SK-N-SH (cell line): ENCODE results near the gene ASS1. TPM values are rescaled to one million over a fixed set of nuclear protein-coding genes. Genes with fewer than 3 reads are reported as not detected.

ENCODE experiments used
- CTCF ChIA-PET: fragments of 300-600, 350-600 bp; formaldehyde crosslinking; extraction: SDS; loops from one replicate; lab custom pipeline; 2021; lab: Yijun Ruan, JAX
- POLR2A ChIA-PET: fragments of 350-600 bp; sonication (Branson Sonifier 250); formaldehyde crosslinking; extraction: SDS; loops from one replicate; lab custom pipeline; 2020; ENCODE audit warnings: antibody characterized with exemption, inconsistent platforms; lab: Yijun Ruan, JAX
- DNase-seq: peaks from one replicate; pipeline ENCODE4 v3.0.0; 2012
- H2AFZ ChIP-seq: fragments of 200-600 bp; sonication (generic); 2 replicates; pipeline ENCODE4 v1.8.1; 2016; ENCODE audit warnings: antibody characterized with exemption, mild to moderate bottlenecking, low read depth
- H3F3A ChIP-seq: fragments of 200-600 bp; sonication (generic); replicated peaks from 2 replicates; pipeline ENCODE3; 2016; ENCODE audit warnings: antibody characterized with exemption, mild to moderate bottlenecking; ENCODE audit not compliant: insufficient read depth
- H3K27ac ChIP-seq, 2 experiments: fragments of 200-500 bp in 1 of 2; fragments of 200-600 bp in 1 of 2; sonication (Bioruptor generic) in 1 of 2; sonication (generic), shearing (Covaris generic) in 1 of 2; 2 replicates each; pipeline versions ENCODE4 v1.5.1 to v1.6.1; 2014 to 2016; ENCODE audit warnings: low read depth in 2 of 2, inconsistent platforms in 1 of 2, low read length in 1 of 2, mild to moderate bottlenecking in 1 of 2, mixed read lengths in 1 of 2
- H3K27me3 ChIP-seq: fragments of 200-600 bp; sonication (generic), shearing (Covaris generic); 2 replicates; pipeline ENCODE4 v1.6.1; 2016; ENCODE audit warnings: mixed run types; ENCODE audit not compliant: insufficient read depth
- H3K36me3 ChIP-seq, 2 experiments: fragments of 200-500 bp in 1 of 2; fragments of 200-600 bp in 1 of 2; sonication (Bioruptor generic) in 1 of 2; sonication (generic) in 1 of 2; replicated peaks in 1 of 2; 2 replicates each; pipeline versions ENCODE3 to v1.5.1; 2014 to 2016; ENCODE audit warnings: low read length in 1 of 2, mild to moderate bottlenecking in 1 of 2; ENCODE audit not compliant: insufficient read depth in 2 of 2, control insufficient read depth in 1 of 2
- H3K4me1 ChIP-seq, 2 experiments: fragments of 200-500 bp in 1 of 2; fragments of 200-600 bp in 1 of 2; sonication (Bioruptor generic) in 1 of 2; sonication (generic), shearing (Covaris generic) in 1 of 2; 2 replicates each; pipeline versions ENCODE4 v1.5.1 to v1.6.1; 2014 to 2016; ENCODE audit warnings: low read depth in 1 of 2, low read length in 1 of 2, mixed run types in 1 of 2; ENCODE audit not compliant: insufficient read depth in 2 of 2, control insufficient read depth in 1 of 2
- H3K4me2 ChIP-seq: fragments of 200-600 bp; sonication (generic), shearing (Covaris generic); 2 replicates; pipeline ENCODE4 v1.6.1; 2017; ENCODE audit warnings: mixed run types
- H3K4me3 ChIP-seq, 2 experiments: fragments of 200-500 bp in 1 of 2; fragments of 200-600 bp in 1 of 2; sonication (Bioruptor generic) in 1 of 2; sonication (generic), shearing (Covaris generic) in 1 of 2; 2 replicates each; pipeline versions ENCODE4 v1.5.1 to v1.8.1; 2014 to 2016; ENCODE audit warnings: low read depth in 2 of 2, inconsistent platforms in 1 of 2, low read length in 1 of 2, mild to moderate bottlenecking in 1 of 2, mixed read lengths in 1 of 2, moderate library complexity in 1 of 2
- H3K79me2 ChIP-seq: fragments of 200-600 bp; sonication (generic); 2 replicates; pipeline ENCODE4 v1.8.1; 2017; ENCODE audit warnings: mild to moderate bottlenecking; ENCODE audit not compliant: insufficient read depth
- H3K9ac ChIP-seq: fragments of 200-600 bp; sonication (generic); 2 replicates; pipeline ENCODE4 v1.6.1; 2017; ENCODE audit warnings: mixed run types
- H3K9me2 ChIP-seq: fragments of 200-600 bp; sonication (generic); 2 replicates; pipeline ENCODE4 v1.6.1; 2017; ENCODE audit warnings: mixed run types
- H3K9me3 ChIP-seq: fragments of 200-600 bp; sonication (generic); 2 replicates; pipeline ENCODE4 v1.6.1; 2017; ENCODE audit warnings: mixed run types, mild to moderate bottlenecking, moderate library complexity
- H4K20me1 ChIP-seq: fragments of 200-600 bp; sonication (generic); 2 replicates; pipeline ENCODE4 v1.6.1; 2017; ENCODE audit warnings: mild to moderate bottlenecking, mixed run types; ENCODE audit not compliant: insufficient read depth
- CTCF ChIP-seq: fragments of 200-600 bp; sonication (generic); IDR thresholded peaks from 2 replicates; pipeline ENCODE4 v1.6.1; 2017; ENCODE audit warnings: antibody characterized with exemption, mild to moderate bottlenecking, moderate library complexity
- ELF1 ChIP-seq: IDR thresholded peaks from 2 replicates; pipeline ENCODE4 v1.4.0; 2012
- EZH2phosphoT487 ChIP-seq: fragments of 200-600 bp; sonication (generic); IDR thresholded peaks from 2 replicates; pipeline ENCODE4 v1.6.1; 2017; ENCODE audit warnings: low read depth, mixed run types, mild to moderate bottlenecking, antibody characterized with exemption, moderate library complexity, borderline replicate concordance
- FOXM1 ChIP-seq: IDR thresholded peaks from 2 replicates; pipeline ENCODE4 v1.4.0; 2012; ENCODE audit warnings: low read depth, mild to moderate bottlenecking
- MXI1 ChIP-seq: IDR thresholded peaks from 2 replicates; pipeline ENCODE4 v1.6.1; 2012; ENCODE audit warnings: mild to moderate bottlenecking, low read depth, low read length, improper control_type of control experiment
- POLR2AphosphoS5 ChIP-seq: IDR thresholded peaks from 2 replicates; pipeline ENCODE4 v1.6.1; 2012; ENCODE audit warnings: low read depth, low read length
- RAD21 ChIP-seq: IDR thresholded peaks from 2 replicates; pipeline ENCODE4 v1.6.1; 2012; ENCODE audit warnings: mild to moderate bottlenecking, low read length
- REST ChIP-seq: IDR thresholded peaks from 2 replicates; pipeline ENCODE4 v1.6.1; 2012; ENCODE audit warnings: mild to moderate bottlenecking, low read depth, low read length, moderate library complexity
- TAF1 ChIP-seq: IDR thresholded peaks from 2 replicates; pipeline ENCODE4 v1.6.1; 2012; ENCODE audit warnings: low read depth, mild to moderate bottlenecking, low read length, moderate library complexity, borderline replicate concordance
- WGBS: methylation state at CpG from one replicate; pipeline ENCODE4 v1.1.6; 2017; ENCODE audit warnings: low lambda C conversion rate; 5-methylcytosine and 5-hydroxymethylcytosine counted together
- polyA plus RNA-seq, 3 experiments: library from polyadenylated mRNA; depleted of rRNA; stranded (reverse); fragments of >200 nt; gene quantifications; 2 replicates each; pipeline ENCODE4 v1.2.3, GENCODE V29; 2012
- TF ChIP-seq, protein P1 (sequence below): fragments of 150-350 bp; IDR thresholded peaks from 2 replicates; pipeline ENCODE4 v1.6.1; 2017; ENCODE audit warnings: antibody characterized with exemption, low read length, low read depth, borderline replicate concordance
- TF ChIP-seq, protein P2 (sequence below): IDR thresholded peaks from 2 replicates; pipeline ENCODE4; 2012

Gene ASS1
- polyA plus RNA-seq, 1 of the 3 experiments (the other 2 are of a cell fraction) = 0.59 TPM

GRCh38 chr9:130459151-130459550 lies 14.4 kb downstream of the ASS1 start:
- no peak for DNase-seq
- H3K4me3 ChIP-seq = no peak overlapping the region
- CTCF ChIA-PET = interaction anchor here (0.7 to 28.4 kb wide), 5 partner anchors 37 to 421 kb away, joined by 3 to 520 read pairs (median 5); no protein-coding TSS in a partner anchor
- H2AFZ ChIP-seq = no peak overlapping the region
- WGBS = 80% methylated on average over 8 of the region's 8 CpGs
- no peak overlapping the region for H3K4me2 ChIP-seq
- H3K27ac ChIP-seq = no peak overlapping the region
- H3K79me2 ChIP-seq = no peaks in the 10 kb centered on the region
- H3K4me1 ChIP-seq = peaks cover 0 to 13% of the 10 kb centered on the region in 2 experiments; a peak in 1 of 4 replicates
- no peaks in the 10 kb centered on the region for H3K36me3 ChIP-seq
- no peaks in the 10 kb centered on the region for H3F3A ChIP-seq
- no peaks in the 10 kb centered on the region for H4K20me1 ChIP-seq
- H3K27me3 ChIP-seq = 0 out of 2 replicates have a peak, but pooled peaks cover 6% of the 10 kb centered on the region
- no peaks in the 10 kb centered on the region for H3K9me3 ChIP-seq
- no peaks in the 10 kb centered on the region for H3K9me2 ChIP-seq
- TF ChIP-seq ELF1 = no peak
- TF ChIP-seq CTCF = no peak
- no peak overlapping the region for H3K9ac ChIP-seq
- POLR2A ChIA-PET = no interaction called here

- peaks cover 0 to 8% of the 10 kb centered on the region in 2 experiments; a peak in 1 of 4 replicates for H3K4me1 ChIP-seq
- no peaks in the 10 kb centered on the region for H4K20me1 ChIP-seq
- CTCF ChIA-PET = interaction anchor here (0.6 to 28.4 kb wide), 34 partner anchors 8 to 420 kb away, joined by 3 to 520 read pairs (median 5); partner anchors contain the start of gene PRDM12
- TF ChIP-seq MXI1 = no peak
- TF ChIP-seq, all 33 proteins: peak for 0
- 51% methylated on average over 11 of the region's 11 CpGs for WGBS
- H3K9me3 ChIP-seq = no peaks in the 10 kb centered on the region
- POLR2A ChIA-PET = interaction anchor here (1.2 kb wide), 1 partner anchor 224 kb away, joined by 3 read pairs; no protein-coding TSS in a partner anchor
- no peak overlapping the region for H2AFZ ChIP-seq
- H3K27me3 ChIP-seq = 0 out of 2 replicates have a peak, but pooled peaks cover 6% of the 10 kb centered on the region
- H3K36me3 ChIP-seq = no peaks in the 10 kb centered on the region
- no peak for DNase-seq
- no peaks in the 10 kb centered on the region for H3K79me2 ChIP-seq
- H3K4me3 ChIP-seq = no peak overlapping the region
- no peaks in the 10 kb centered on the region for H3F3A ChIP-seq
- H3K4me2 ChIP-seq = no peak overlapping the region
- no peak overlapping the region for H3K9ac ChIP-seq
- H3K27ac ChIP-seq = no peak overlapping the region
- no peaks in the 10 kb centered on the region for H3K9me2 ChIP-seq
Measured at GRCh38 chr9:130459941-130460669, 15.3 kb downstream of the ASS1 start.

DNA sequence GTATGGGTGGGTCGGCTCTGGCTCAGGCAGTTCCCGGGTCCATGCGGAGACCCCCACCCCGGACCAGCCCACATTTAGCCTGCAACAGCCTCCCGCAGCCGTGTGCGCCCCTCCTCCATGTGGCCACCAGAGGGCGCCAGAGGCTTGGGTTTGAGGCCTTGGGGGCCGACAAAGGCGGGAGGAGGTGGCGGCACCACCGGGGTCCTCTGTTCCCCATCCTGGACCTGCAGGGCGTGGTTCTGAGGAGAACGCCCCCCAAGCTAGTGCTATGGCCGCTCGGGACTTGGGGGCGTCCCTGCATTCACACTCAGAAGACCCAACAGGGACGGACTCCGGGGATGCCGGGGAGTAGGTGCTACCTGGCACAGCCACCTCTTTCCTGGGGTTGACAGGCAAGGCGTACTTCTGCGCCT lies 16.5 kb downstream of the ASS1 start:
- Histone ChIP-seq H4K20me1 (no peaks in the 10 kb centered on the region), H3K79me2 (no peaks in the 10 kb centered on the region), H3K9me3 (no peaks in the 10 kb centered on the region), H3K4me3 (peak overlapping the region in 1 of 2 experiments; percentile 37; a peak in 1 of 4 replicates), H3K27me3 (0 out of 2 replicates have a peak, but pooled peaks cover 6% of the 10 kb centered on the region), H3K9ac (no peak overlapping the region), H3K4me1 (peaks cover 0 to 5% of the 10 kb centered on the region in 2 experiments; a peak in 1 of 4 replicates), H3K4me2 (no peak overlapping the region), H2AFZ (no peak overlapping the region), H3K36me3 (no peaks in the 10 kb centered on the region), H3K27ac (no peak overlapping the region), H3K9me2 (no peaks in the 10 kb centered on the region), H3F3A (no peaks in the 10 kb centered on the region)
- ChIA-PET CTCF (interaction anchor here (0.6 to 28.4 kb wide), 32 partner anchors 9 to 254 kb away, joined by 3 to 520 read pairs (median 4); partner anchors contain the start of genes EXOSC2 and PRDM12), POLR2A (interaction anchor here (0.6 kb wide), 1 partner anchor 29 kb away, joined by 3 read pairs; no protein-coding TSS in a partner anchor)
- 25% methylated on average over 8 of the region's 22 CpGs for WGBS
- DNase-seq = peak; percentile 87
- no peak for TF ChIP-seq EZH2phosphoT487
- TF ChIP-seq FOXM1 = no peak
- no peak for TF ChIP-seq TAF1
- TF ChIP-seq, protein P1, sequence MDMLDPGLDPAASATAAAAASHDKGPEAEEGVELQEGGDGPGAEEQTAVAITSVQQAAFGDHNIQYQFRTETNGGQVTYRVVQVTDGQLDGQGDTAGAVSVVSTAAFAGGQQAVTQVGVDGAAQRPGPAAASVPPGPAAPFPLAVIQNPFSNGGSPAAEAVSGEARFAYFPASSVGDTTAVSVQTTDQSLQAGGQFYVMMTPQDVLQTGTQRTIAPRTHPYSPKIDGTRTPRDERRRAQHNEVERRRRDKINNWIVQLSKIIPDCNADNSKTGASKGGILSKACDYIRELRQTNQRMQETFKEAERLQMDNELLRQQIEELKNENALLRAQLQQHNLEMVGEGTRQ = no peak
- TF ChIP-seq POLR2AphosphoS5 = no peak
- TF ChIP-seq, protein P2, sequence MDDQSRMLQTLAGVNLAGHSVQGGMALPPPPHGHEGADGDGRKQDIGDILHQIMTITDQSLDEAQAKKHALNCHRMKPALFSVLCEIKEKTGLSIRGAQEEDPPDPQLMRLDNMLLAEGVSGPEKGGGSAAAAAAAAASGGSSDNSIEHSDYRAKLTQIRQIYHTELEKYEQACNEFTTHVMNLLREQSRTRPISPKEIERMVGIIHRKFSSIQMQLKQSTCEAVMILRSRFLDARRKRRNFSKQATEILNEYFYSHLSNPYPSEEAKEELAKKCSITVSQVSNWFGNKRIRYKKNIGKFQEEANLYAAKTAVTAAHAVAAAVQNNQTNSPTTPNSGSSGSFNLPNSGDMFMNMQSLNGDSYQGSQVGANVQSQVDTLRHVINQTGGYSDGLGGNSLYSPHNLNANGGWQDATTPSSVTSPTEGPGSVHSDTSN = no peak
- TF ChIP-seq REST = no peak
- peak; percentile 89 for TF ChIP-seq RAD21
